Measurements from ENCODE around the gene PEMT. TPM values are rescaled to one million over a fixed set of nuclear protein-coding genes. Genes with fewer than 3 reads are reported as not detected.
A peak's percentile ranks its signal among the peaks of the same experiment; 100 is the strongest.

Gene PEMT
- total and polyA plus RNA-seq, 2 of the 4 experiments (the other 2 are of a cell fraction) = 23.3 to 49.5 TPM

DNA sequence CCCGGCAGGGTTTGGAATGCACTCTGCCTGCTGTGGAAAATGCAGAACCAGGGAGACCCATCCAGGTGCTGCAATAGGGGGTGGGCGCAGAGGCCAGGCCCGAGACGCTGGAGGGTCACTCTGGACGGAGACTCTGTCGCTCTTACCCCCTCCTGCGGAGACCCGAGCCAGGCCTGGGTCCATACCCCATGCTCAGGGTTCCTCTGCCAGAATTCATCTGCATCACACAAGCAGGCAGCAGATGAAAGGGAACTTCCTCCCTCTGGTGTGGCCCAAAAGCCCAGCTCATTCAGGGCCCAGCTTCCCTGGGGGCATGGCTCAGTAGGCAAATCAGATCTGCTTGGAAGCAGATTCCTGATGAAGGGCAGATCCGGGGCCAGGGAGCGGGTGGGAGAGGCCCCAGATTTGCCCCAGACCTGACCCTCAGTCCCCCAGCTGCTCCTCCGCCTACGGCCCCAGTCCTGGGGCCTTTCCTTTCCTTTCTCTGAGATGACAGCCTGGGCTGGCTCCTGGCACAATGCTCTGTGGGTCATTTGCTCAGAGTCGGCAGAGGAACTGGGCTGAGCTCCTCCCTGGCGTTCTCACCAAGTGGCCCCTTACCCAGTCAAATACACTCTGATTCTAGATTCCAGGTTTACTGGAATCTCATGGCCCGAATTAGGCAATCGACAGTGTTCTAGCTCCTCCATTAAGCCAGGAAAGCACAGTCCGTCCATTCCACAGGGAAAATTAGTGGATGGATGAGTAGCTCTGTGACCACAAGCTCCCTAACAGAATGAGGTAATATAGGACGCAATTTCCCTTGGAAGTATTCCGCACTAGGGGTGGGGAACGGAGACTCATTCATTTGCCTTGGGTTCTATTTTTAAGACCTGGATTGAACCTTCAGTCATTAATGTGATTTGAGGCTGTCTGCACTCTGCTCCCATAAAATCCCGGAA lies 76.2 kb downstream of the PEMT start:
- no peak overlapping the region for H2AFZ ChIP-seq (replicated peaks; ENCODE audit: low read length, poor library complexity)

More for the DNA sequence above, 76.2 kb downstream of the PEMT start:
- Histone ChIP-seq H3K36me3 (ENCODE audit: control insufficient read depth, insufficient read depth, low read length) (no peaks in the 10 kb centered on the region), H4K5ac (ENCODE audit: low read depth, low read length) (no peak overlapping the region), H3K27ac (ENCODE audit: insufficient read depth, low read length) (no peak overlapping the region), H3K14ac (replicated peaks; ENCODE audit: low read depth, low read length) (no peak overlapping the region), H2AK5ac (ENCODE audit: low read depth, low read length) (no peak overlapping the region), H3K4me3 (ENCODE audit: insufficient read depth, low read depth, low read length) (no peak overlapping the region), H3K4ac (ENCODE audit: low read depth, low read length) (no peak overlapping the region), H2BK20ac (ENCODE audit: low read depth, low read length) (no peak overlapping the region), H3K23ac (ENCODE audit: low read depth, low read length) (no peak overlapping the region), H3K18ac (ENCODE audit: low read depth, low read length) (no peak overlapping the region), H3K9ac (ENCODE audit: low read depth, low read length) (no peak overlapping the region), H3K27me3 (ENCODE audit: control insufficient read depth, insufficient read depth, low read length) (peaks cover 2% of the 10 kb centered on the region; the same call in 1 of the 2 replicates), H3K79me1 (ENCODE audit: low read depth in 1 of 2, low read length in 2 of 2) (no peaks in the 10 kb centered on the region), H3K9me1 (ENCODE audit: insufficient read depth, low read length) (peaks cover 4% of the 10 kb centered on the region; the same call in 1 of the 2 replicates), H3K9me3 (ENCODE audit: control insufficient read depth, insufficient read depth, low read length) (no peaks in the 10 kb centered on the region), H2AK9ac (replicated peaks; ENCODE audit: low read depth, low read length, poor library complexity) (peak overlapping the region; percentile 7), H4K8ac (ENCODE audit: low read depth in 2 of 2, low read length in 2 of 2) (no peak overlapping the region), H3K56ac (ENCODE audit: extremely low read depth, insufficient read depth, low read length) (no peak overlapping the region), H3K4me1 (ENCODE audit: control insufficient read depth, insufficient read depth, low read length) (peaks cover 12% of the 10 kb centered on the region), H2BK120ac (ENCODE audit: low read depth, low read length) (no peak overlapping the region), H2BK15ac (ENCODE audit: low read depth, low read length) (no peak overlapping the region), H4K91ac (ENCODE audit: insufficient read depth, low read depth, low read length) (no peak overlapping the region), H3K4me2 (ENCODE audit: low read depth, low read length) (no peak overlapping the region), H2BK5ac (ENCODE audit: low read depth, low read length, poor library complexity, severe bottlenecking) (no peak overlapping the region), H4K20me1 (ENCODE audit: insufficient read depth, low read length) (peaks cover 28% of the 10 kb centered on the region)
- ChIA-PET CTCF (no interaction called here), POLR2A (ENCODE audit: unreplicated experiment) (no interaction called here)
- in situ Hi-C loops (cut with MboI; ENCODE audit: low sequenced_read_pairs) = no loop called here
- intact Hi-C loops (cut with micrococcal nuclease) = no loop called here
- BruUV-seq (replicated peaks) = no TSS peak
- ATAC-seq (ENCODE audit: low read depth) = no peak
- DNase-seq = peak; percentile 25
- dilution Hi-C loops (cut with HindIII; ENCODE audit: low sequenced_read_pairs, unreplicated experiment) = no loop called here
- TF ChIP-seq MAFK (IDR thresholded peaks at IDR 0.05; ENCODE audit: low read depth, low read length) = no peak
- peak; percentile 21; the same call in 1 of the 2 replicates for TF ChIP-seq CEBPB (IDR thresholded peaks at IDR 0.05; ENCODE audit: low read depth, low read length)
- 80% methylated on average over 11 of the region's 21 CpGs; no CpG with 5 or more reads in 1 of the 2 experiments for WGBS, 2 experiments (ENCODE audit: extremely low coverage in 2 of 2, insufficient read length in 1 of 2)

All from IMR-90 (cell line).